NCI-H2196 (cell line): ENCODE measurements around the gene ATP5IF1.

Source experiments
- DNase-seq: peaks from one replicate; lab custom pipeline; 2025; ENCODE audit not compliant: unreplicated experiment; lab: John Stamatoyannopoulos, UW

The ATP5IF1 gene

GRCh38 chr1:28235755-28236655, at the start of gene ATP5IF1:
ATP5IF1 (plus strand) TSS chr1:28236124; CDS start chr1:28236184, 60 bp downstream.
- peak; percentile 97 for DNase-seq

- DNase-seq = no peak
Observed at GRCh38 chr1:28190337-28190979, 45.5 kb upstream of the ATP5IF1 start.

- DNase-seq = no peak
Observed at GRCh38 chr1:28190996-28191645, 44.8 kb upstream of the ATP5IF1 start.

- no peak for DNase-seq
Observed at GRCh38 chr1:28193701-28194161, 42.2 kb upstream of the ATP5IF1 start.

- no peak for DNase-seq
Observed at GRCh38 chr1:28194326-28195035, 41.4 kb upstream of the ATP5IF1 start.

GRCh38 chr1:28195780-28196179, 40.1 kb upstream of the ATP5IF1 start:
- DNase-seq = no peak

GRCh38 chr1:28196330-28196729, 39.6 kb upstream of the ATP5IF1 start:
- no peak for DNase-seq

GRCh38 chr1:28197682-28198415, 38.1 kb upstream of the ATP5IF1 start:
- DNase-seq = no peak

GRCh38 chr1:28199328-28200233, 36.3 kb upstream of the ATP5IF1 start:
- DNase-seq = no peak

GRCh38 chr1:28200234-28200873, 35.6 kb upstream of the ATP5IF1 start:
- no peak for DNase-seq

- DNase-seq = no peak
Observed at GRCh38 chr1:28205243-28205642, 30.7 kb upstream of the ATP5IF1 start.

- DNase-seq = peak; percentile 61
Observed at GRCh38 chr1:28208818-28209441, 27.0 kb upstream of the ATP5IF1 start.

GRCh38 chr1:28209700-28210099, 26.2 kb upstream of the ATP5IF1 start:
- DNase-seq = no peak

- no peak for DNase-seq
Observed at GRCh38 chr1:28213315-28213714, 22.6 kb upstream of the ATP5IF1 start.

- DNase-seq = no peak
Observed at GRCh38 chr1:28229089-28229488, 6.8 kb upstream of the ATP5IF1 start.

- DNase-seq = no peak
Observed at GRCh38 chr1:28229996-28230395, 5.9 kb upstream of the ATP5IF1 start.

- peak; percentile 94 for DNase-seq
Observed at GRCh38 chr1:28232558-28233263, 3.2 kb upstream of the ATP5IF1 start, which contains the start of gene DNAJC8. DNAJC8 (minus strand) TSS chr1:28233029; CDS start chr1:28232998, 31 bp downstream.

- DNase-seq = no peak
Observed at GRCh38 chr1:28233264-28233606, 2.7 kb upstream of the ATP5IF1 start.
